ENCODE results near the gene ECT2L.
A peak's percentile ranks its signal among the peaks of the same experiment; 100 is the strongest.
"Not testable (repeated sequence)": the region's sequence is repeated elsewhere in the genome, so short reads cannot be mapped to it uniquely, and the experiment has no call there.

ECT2L gene

GRCh38 chr6:138865480-138866109 lies 69.7 kb downstream of the ECT2L start:
- DNase-seq: no peak

DNA sequence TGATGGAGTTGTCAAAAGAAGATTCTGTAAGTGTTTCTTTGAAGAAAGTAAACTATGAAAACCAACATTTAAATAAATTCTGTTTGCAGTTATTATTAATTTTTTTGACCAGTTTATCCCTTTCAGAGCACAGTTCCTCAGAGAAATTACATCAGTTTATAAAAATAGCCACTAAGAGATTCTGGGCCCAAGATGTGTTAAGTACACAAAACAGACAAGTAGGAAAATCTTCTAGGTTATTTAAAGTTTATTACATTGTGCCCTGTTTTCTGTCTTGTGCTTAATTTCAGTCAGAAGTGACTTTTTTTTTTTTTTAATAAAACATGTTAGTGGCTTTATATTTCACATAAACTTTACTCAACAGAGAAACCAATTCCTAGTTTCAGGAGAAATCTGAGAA lies 72.3 kb downstream of the ECT2L start:
- DNase-seq: no peak

GRCh38 chr6:138869398-138869797 lies 73.5 kb downstream of the ECT2L start:
- DNase-seq: no peak

DNA sequence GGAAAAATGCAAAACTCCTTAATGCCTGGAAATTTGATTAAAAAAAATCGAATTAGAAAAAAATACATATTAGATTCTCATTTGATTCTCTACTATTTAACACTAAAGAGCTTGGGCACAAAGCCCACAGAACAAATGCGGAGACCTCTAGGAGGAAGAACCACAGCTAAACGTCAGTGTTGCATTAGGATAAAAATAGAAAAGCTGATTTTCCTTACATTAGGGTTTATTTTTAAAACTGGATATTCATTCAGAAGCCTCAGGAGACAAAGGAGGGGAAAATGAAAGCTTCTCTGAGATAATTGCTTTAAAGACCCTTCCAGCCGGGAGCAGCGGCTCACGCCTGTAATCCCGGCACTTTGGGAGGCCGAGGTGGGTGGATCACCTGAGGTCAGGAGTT lies 77.3 kb downstream of the ECT2L start:
- DNase-seq: no peak

- no peak for DNase-seq
These were observed 86.6 kb downstream of the ECT2L start for GRCh38 chr6:138882369-138883017.

GRCh38 chr6:138885156-138885819 lies 89.4 kb downstream of the ECT2L start:
- no peak for DNase-seq

DNA sequence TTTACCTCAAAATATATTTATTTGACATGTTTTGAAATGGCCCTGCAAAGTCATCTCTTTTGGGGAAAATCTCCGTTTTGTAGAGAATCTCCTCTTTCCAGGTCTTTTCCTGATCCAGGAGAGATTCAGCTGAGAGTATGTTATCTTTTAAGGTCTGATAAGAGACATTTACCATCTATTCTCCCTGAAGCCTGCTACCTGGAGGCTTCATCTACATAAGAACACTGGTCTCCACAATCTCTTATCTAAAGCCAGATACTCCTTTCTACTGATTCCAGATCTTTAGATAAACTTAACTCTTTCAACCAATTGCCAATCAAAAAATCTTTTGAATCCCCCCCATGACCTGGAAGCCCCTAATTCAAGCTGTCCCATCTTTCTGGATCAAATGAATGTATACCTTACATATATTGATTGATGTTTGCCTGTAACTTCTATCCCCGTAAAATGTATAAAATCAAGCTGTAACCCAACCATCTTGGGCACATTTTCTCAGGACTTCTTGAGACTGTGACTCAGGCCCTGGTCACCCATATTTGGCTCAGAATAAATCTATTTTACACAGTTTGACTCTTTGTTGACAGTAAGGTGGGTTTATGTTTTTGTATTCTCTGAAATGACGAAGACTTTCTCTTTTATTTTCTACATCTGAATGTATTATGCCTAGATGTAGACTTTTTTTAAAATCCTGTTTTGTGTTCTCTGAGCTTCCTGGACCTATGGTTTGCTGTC lies 95.5 kb downstream of the ECT2L start:
- no peak for DNase-seq

DNA sequence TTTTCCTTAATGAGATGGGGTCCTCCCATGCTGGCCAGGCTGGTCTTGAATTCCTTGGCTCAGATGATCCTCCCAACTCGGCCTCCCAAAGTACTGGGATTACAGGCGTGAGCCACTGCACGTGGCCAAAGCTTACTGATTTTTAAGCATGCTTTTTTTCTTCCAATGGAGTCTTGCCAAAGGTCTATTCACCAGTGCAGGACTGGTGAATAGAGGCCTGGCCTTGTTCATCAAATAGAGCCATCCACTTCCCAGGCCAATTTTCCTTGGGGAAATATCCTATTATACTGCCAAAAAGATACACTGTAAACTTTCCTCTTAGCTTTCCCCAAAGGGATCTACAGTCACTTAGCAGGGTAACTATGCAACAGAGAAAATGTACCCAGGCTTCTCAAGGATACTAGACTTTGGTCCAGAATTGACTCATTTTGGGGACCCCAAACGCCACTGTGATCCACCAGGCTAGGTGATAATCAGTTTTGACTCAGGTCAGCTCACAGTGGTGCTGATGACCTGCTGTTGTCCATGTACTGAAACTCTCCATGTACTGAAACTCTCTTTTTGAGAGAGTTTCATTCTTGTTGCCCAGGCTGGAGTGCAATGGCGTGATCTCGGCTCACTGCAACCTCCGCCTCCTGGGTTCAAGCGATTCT lies 100.3 kb downstream of the ECT2L start:
- no peak for DNase-seq

GRCh38 chr6:138897031-138897430 lies 101.1 kb downstream of the ECT2L start:
- DNase-seq: no peak

DNA sequence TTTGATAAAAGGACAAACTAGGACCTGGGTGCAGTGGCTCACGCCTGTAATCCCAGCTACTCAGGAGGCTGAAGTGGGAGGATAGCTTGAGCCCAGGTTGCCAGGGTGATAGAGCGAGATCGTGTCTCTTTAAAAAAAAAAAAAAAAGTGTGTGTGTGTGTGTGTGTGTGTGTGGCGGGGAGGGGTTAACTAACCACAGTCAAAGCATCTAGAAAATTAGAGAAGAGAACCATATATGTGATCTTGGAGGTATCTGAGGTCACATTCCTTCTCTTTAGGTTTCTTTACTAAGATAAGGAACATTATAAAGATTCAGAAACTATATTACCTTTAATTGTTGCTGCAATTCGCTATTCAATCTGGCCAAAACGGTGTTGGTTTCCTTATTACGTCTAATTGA lies 111.3 kb downstream of the ECT2L start:
- peak; percentile 2 for DNase-seq

DNA sequence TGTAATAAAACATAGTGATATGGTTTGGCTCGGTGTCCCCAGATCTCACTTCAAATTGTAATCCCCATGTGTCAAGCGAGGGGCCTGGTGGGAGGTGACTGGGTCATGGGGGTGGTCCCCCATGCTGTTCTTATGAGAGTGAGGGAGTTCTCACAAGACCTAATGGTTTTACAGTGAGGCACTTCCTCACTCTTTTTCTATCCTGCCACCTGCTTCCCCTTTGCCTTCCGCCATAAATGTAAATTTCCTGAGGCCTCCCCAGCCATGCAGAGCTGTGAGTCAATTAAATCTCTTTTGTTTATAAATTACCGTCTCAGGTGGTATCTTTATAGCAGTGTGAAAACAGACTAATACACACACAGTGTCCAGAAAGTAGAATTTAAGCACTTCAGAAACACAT lies 113.6 kb downstream of the ECT2L start:
- peak; percentile 4 for DNase-seq

DNA sequence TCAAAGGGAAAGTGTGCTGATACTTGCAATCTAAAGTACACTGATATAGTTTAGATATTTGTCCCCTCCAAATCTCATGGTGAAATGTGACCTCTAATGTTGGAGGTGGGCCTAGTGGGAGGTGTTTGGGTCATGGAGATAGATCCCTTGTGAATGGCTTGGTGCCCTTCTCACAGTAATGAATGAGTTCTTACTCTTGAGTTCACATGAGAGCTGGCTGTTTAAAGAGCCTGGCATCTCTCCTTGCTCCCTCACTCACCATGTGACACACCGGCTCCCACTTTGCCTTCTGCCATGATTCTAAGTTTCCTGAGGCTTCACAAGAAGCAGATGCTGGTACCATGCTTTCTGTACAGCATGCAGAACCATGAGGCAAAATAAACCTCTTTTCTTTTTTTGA lies 114.1 kb downstream of the ECT2L start:
- no peak for DNase-seq

DNA sequence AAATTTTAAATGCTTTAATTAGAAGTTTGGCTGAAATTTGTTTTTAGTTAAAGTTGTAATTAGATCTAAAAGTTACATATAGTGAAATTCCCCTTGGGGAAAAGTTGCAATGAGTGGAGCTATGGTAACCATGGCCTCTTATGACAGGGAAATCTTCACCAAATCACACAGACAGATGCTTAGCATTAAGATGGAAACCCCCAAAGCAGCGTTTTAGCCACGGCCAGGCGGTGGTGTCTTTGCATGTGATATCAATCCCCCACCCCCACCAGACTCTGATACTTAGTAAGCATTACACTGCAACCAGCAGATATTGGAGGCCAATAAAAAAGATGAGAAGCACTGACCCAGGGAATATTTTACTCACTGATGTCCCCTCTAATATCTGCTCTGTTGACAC lies 116.4 kb downstream of the ECT2L start:
- peak; percentile 9 for DNase-seq

GRCh38 chr6:138914701-138915100 lies 118.8 kb downstream of the ECT2L start:
- no peak for DNase-seq

GRCh38 chr6:138920906-138921305 lies 125.0 kb downstream of the ECT2L start:
- DNase-seq: no peak

DNA sequence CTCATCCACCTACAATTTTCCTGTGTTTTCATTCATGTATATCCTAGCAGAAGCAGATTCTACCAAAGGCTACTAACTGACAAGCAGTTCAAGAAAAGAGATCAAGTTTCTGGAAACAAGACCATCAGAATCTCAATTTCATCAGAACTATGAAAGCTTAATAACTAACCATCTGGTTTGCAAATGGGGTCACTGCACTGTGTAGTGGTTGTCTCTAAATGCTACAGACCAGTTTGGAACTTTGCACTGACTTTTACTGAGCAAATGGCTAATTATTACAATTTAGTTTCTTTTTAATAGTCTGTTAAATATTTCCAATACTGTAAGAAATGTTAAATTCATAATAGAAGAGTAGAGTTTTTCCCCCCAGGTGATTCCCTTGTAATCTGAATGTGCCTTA lies 127.7 kb downstream of the ECT2L start:
- DNase-seq: no peak

- DNase-seq: no peak
These were observed 129.9 kb downstream of the ECT2L start for GRCh38 chr6:138925806-138926205.

DNA sequence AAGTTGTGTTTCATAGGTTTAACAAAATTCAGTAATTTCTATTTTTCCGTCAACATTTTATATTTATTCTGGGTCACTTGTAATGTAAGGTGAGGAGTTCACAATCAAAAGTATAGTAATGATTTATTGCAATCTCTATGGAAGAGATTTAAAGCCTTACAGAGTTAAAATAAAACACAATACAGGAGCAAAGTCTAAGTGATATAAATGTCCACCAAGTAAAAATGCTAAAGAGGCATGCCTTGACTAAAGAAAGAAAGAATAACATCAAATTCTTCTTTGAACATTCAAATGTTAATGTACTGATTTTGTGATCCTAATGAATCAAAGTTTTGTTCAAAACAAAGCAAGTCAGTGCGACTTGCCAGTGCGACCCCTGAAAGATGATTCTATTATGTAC lies 130.7 kb downstream of the ECT2L start:
- no peak for DNase-seq

DNA sequence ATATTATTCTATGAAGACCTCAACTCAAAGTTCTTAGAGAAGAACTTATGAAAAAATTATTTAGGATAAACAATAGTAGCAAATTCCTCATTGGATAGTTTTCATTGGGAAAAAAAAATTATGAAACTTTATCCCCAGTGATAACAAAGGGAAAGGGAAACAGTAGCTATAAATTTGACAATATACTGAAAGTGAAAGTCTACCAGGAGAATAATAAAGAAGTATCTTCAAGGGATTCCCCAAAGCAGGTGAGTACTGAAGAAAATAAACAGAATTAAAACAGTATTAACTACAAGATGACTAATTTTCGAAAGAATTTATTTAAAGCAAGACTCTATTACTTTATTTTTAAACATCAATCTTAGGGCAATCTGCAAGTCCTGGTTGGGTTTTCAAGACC lies 135.8 kb downstream of the ECT2L start:
- DNase-seq: no peak

DNA sequence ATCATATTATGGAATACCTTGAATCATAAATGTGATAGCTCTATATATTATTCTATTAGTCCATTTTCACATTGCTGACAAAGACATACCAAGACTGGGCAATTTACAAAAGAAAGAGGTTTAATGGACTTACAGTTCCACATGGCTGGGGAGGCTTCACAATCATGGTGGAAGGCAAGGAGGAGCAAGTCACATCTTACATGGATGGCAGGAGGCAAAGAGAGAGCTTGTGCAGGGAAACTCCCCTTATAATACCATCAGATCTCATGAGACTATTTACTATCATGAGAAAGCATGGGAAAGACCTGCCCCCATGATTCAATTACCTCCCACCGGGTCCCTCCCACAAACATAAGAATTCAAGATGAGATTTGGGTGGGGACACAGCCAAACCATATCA lies 141.0 kb downstream of the ECT2L start:
- DNase-seq: not testable (repeated sequence)

- DNase-seq: no peak
These were observed 147.3 kb downstream of the ECT2L start for GRCh38 chr6:138943089-138943625.

GRCh38 chr6:138944412-138944811 lies 148.5 kb downstream of the ECT2L start:
- no peak for DNase-seq

- peak; percentile 28 for DNase-seq
These were observed 149.5 kb downstream of the ECT2L start for GRCh38 chr6:138945354-138945753.
